Lung (tissue), 12 donors: Measurements from ENCODE around the gene MACROH2A2. TPM values are rescaled to one million over a fixed set of nuclear protein-coding genes. Genes with fewer than 3 reads are reported as not detected.

Experiments
- ATAC-seq: fragments of 200-7000 bp; cut with Tn5 transposase; one replicate; pipeline ENCODE4 v1.9.1; 2020; ENCODE audit warnings: moderate number of reproducible peaks; ENCODE audit not compliant: insufficient read depth, low FRiP score
- DNase-seq, 3 donors: peaks; one replicate each; pipeline ENCODE4 v3.0.0-alpha.2; 2013 to 2017
- H3K27ac ChIP-seq, 2 donors: one replicate each; pipeline ENCODE4 v1.5.1; 2013; ENCODE audit warnings: mild to moderate bottlenecking in 2 of 2, moderate library complexity in 2 of 2, control low read depth in 1 of 2, inconsistent platforms in 1 of 2, low read depth in 1 of 2, low read length in 1 of 2
- H3K27me3 ChIP-seq, 3 donors: one replicate each; pipeline ENCODE4 v1.5.1; 2013; ENCODE audit warnings: low read length in 2 of 3; ENCODE audit not compliant: control insufficient read depth in 3 of 3, insufficient read depth in 3 of 3
- H3K36me3 ChIP-seq, 4 donors: one replicate each; pipeline ENCODE4 v1.5.1; 2013; ENCODE audit warnings: low read length in 4 of 4, mild to moderate bottlenecking in 1 of 4, moderate library complexity in 1 of 4; ENCODE audit not compliant: control insufficient read depth in 4 of 4, insufficient read depth in 4 of 4
- H3K4me1 ChIP-seq, 5 donors: one replicate each; pipeline ENCODE4 v1.5.1; 2013; ENCODE audit warnings: low read length in 5 of 5, mild to moderate bottlenecking in 2 of 5, moderate library complexity in 1 of 5; ENCODE audit not compliant: control insufficient read depth in 5 of 5, insufficient read depth in 5 of 5
- H3K4me3 ChIP-seq: one replicate; pipeline ENCODE4 v1.5.1; 2013; ENCODE audit warnings: mild to moderate bottlenecking, control low read depth, moderate library complexity
- H3K9ac ChIP-seq, 2 donors: one replicate each; pipeline ENCODE4 v1.5.1; 2013; ENCODE audit warnings: low read length in 2 of 2, control low read depth in 1 of 2; ENCODE audit not compliant: insufficient read depth in 1 of 2
- H3K9me3 ChIP-seq, 4 donors: one replicate each; pipeline ENCODE4 v1.5.1; 2013; ENCODE audit warnings: low read length in 3 of 4, mild to moderate bottlenecking in 1 of 4, moderate library complexity in 1 of 4; ENCODE audit not compliant: control insufficient read depth in 4 of 4, insufficient read depth in 3 of 4
- CTCF ChIP-seq: IDR thresholded peaks from 2 replicates; pipeline ENCODE4 v1.5.1; 2012; ENCODE audit warnings: mild to moderate bottlenecking; ENCODE audit errors: control extremely low read depth, extremely low read depth
- WGBS, 2 donors: extraction: QIAGEN DNeasy Blood & Tissue Kit; methylation state at CpG; one replicate each; pipeline ENCODE4 v1.1.7; 2013; 5-methylcytosine and 5-hydroxymethylcytosine counted together
- polyA plus RNA-seq, 2 donors: library from polyadenylated mRNA; stranded (reverse); fragments of 200-250 nt; gene quantifications; one replicate each; pipeline ENCODE4 v1.2.1, GENCODE V29; 2013
- total RNA-seq, 2 donors: library from RNA; depleted of rRNA in 1 of 2; stranded (reverse); fragments of >200 nt in 1 of 2; gene quantifications; one replicate each; pipeline ENCODE4 v1.2.1, GENCODE V29; 2014 to 2021
- donor health status: control.
- donor health status: control.
- donor health status: Bipolar disorder and iron deficiency.
- donor health status: healthy.
- donor health status: DM: yes; HTN: yes; CAD: no.

MACROH2A2 gene
- total and polyA plus RNA-seq, 4 donors: 5.7 to 19.3 (median 7.9) TPM

DNA sequence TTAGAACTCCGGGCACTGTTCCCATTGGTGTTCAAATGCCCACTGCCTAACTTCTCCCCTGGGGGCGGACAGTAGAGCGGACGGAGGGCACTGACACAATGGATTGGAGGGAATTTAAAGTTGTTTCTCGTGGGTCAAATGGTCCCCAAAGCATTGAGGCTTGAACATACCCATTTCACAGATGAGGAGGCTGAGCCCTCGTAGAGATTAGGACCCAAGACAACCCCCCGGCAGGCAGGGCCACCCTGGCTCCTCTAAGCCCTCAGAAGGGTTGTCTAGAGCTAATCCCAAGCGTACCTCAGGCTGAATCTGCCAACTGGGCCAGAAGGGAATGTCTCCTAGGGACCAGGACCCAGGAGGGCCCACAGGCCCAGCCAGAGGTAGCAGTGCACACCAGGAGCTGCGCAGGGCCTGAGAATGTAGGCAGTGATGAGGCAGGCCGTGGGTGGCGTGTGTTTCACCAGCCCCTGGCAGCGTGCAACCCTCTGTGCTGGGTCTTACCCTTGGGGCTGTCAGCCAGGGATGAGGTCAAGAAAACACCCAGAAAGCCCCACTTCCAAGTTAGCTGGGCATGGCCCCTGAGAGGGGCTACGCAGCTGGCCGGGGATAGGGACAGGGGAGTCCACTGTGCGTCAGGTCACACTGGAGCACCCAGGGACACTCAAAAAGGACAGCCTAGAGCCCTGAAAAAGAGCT lies 74.2 kb downstream of the MACROH2A2 start:
- no peak overlapping the region for H3K27ac ChIP-seq
- peaks cover 0 to 5% (median 0%) of the 10 kb centered on the region in 5 donors for H3K4me1 ChIP-seq
- no peak overlapping the region for H3K4me3 ChIP-seq
- H3K9me3 ChIP-seq: no peaks in the 10 kb centered on the region
- peaks cover 0 to 5% (median 0%) of the 10 kb centered on the region in 4 donors for H3K36me3 ChIP-seq
- no peak overlapping the region for H3K9ac ChIP-seq
- WGBS, 2 donors: 95 to 97% methylated on average over 15 of the region's 15 CpGs
- DNase-seq (no peak), ATAC-seq (no peak)
- H3K27me3 ChIP-seq: no peaks in the 10 kb centered on the region
- no peak for TF ChIP-seq CTCF

DNA sequence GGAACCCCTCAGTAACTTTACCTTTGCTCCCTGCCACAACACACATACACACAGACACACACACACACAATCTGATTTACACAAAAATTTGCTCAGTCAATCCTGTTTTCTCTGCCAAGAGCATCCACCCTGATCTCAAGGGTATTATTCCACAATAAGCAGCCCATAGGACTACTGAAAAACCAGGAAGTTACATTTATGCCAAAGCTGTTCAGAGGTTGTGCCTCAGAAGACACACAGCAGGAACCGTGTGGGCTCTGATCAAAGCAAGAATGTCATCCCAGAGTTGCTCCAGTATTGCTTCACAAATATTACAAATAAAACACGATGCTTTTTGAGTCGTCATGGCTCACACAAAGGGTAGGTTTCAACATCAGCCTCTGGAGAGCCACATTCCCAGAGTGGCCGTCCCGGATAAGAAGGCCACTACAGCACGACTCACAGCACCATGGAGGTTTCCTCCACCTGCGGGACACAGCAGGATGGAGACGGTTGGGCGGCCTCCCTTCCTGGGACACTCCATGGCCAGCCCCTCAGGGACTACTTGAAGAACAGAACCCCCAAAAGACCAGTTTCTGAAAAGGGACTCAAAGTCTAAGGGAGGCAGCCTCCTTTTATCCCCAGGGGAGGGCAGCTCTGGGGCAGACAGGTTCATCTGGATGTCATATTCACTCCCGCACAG lies 78.4 kb downstream of the MACROH2A2 start:
- ATAC-seq (no peak), DNase-seq (no peak)
- Histone ChIP-seq H3K27ac (peak overlapping the region; percentile 21 to 84), H3K4me3 (no peak overlapping the region), H3K9ac (no peak overlapping the region), H3K27me3 (no peaks in the 10 kb centered on the region), H3K36me3 (no peaks in the 10 kb centered on the region), H3K9me3 (no peaks in the 10 kb centered on the region), H3K4me1 (peaks cover 0 to 9% (median 4%) of the 10 kb centered on the region in 5 donors)
- 67 to 79% methylated on average over 10 of the region's 10 CpGs for WGBS, 2 donors
- TF ChIP-seq CTCF: no peak

DNA sequence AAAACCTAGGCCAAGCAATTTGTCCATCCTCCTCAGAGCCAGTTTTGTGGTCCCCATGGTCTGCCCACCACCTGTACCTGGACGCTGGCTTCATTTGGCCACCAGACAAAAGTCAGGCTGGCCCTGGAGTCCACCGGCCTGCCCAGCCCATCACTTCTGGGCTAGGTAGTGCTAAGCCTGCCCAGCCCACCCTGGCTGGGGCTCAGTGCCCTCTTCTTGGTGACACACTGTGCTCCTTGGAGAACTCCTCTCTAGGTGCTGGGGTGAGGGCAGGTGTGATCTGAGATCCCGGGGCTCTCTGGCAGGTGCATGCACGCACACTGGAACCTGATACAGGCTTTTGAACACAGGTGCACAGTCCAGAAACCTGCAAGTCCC lies 78.9 kb downstream of the MACROH2A2 start:
- peak overlapping the region; percentile 21 to 84 for H3K27ac ChIP-seq
- ATAC-seq (no peak), DNase-seq (no peak)
- no peaks in the 10 kb centered on the region for H3K36me3 ChIP-seq
- H3K27me3 ChIP-seq: no peaks in the 10 kb centered on the region
- WGBS, 2 donors: 92 to 97% methylated on average over 4 of the region's 4 CpGs
- peaks cover 0 to 9% (median 4%) of the 10 kb centered on the region in 5 donors for H3K4me1 ChIP-seq
- H3K9me3 ChIP-seq: no peaks in the 10 kb centered on the region
- H3K4me3 ChIP-seq: peak overlapping the region; percentile 17
- TF ChIP-seq CTCF: no peak
- H3K9ac ChIP-seq: no peak overlapping the region
